Kidney capillary endothelial cell (primary cell): ENCODE results near the gene OOSP4B.
"Not testable (repeated sequence)": the region's sequence is repeated elsewhere in the genome, so short reads cannot be mapped to it uniquely, and the experiment has no call there.

Source experiments
- DNase-seq: peaks from one replicate; pipeline ENCODE4 v3.0.0-alpha.2; 2018; ENCODE audit warnings: low spot score

OOSP4B gene

DNA sequence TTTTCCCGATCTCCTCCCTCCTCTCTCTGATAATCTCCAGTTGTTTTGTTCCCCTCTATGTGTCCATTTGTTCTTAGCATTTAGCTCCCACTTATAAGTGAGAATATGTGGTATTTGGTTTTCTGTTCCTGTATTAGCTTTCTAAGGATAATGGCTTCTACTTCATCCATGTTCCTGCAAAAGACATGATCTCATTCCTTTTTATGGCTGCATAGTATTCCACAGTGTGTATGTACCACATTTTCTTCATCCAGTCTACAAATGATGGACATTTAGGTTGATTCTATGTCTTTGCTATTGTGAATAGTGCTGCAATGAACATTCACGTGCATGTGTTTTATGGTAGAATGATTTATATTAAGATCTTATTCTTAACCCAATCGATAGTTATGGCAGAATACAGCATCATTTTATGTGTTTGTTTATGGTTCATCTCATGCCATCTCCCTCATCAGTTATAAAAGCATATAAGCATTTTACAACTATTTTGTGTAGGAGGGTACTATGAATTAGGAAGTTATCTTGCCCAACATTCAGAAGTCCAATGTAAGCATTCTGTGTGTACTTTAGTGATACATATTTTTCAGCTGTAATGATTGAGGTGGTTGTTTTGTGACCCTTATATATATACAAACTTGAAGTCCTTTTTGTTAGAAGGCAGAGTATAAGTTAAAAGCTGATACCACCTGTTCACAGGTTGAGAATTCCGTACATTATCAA, 42.7 kb downstream of the OOSP4B start:
- no peak for DNase-seq

GRCh38 chr11:60064111-60064510, 47.1 kb downstream of the OOSP4B start:
- no peak for DNase-seq

- DNase-seq = no peak
Observed at GRCh38 chr11:60065801-60066200, 48.8 kb downstream of the OOSP4B start.

DNA sequence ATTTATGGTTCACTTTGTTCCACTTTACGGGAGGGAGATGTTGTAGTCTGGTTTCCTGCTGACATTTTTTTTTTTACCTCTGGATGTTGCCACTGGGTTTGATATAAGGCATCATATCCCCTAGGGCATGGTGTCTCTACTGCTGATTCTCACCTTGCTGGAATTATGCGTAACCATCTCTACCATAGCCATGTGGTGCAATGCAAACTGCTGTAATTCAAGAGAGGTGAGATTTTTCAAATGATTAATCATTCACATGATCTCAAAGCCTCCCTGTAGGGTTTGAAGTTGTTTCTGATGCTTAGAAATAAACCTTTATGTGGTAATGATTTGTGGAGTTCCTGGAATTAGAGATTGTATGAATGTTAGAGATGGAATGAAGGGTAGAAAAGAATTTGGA, 52.5 kb downstream of the OOSP4B start:
- no peak for DNase-seq

DNA sequence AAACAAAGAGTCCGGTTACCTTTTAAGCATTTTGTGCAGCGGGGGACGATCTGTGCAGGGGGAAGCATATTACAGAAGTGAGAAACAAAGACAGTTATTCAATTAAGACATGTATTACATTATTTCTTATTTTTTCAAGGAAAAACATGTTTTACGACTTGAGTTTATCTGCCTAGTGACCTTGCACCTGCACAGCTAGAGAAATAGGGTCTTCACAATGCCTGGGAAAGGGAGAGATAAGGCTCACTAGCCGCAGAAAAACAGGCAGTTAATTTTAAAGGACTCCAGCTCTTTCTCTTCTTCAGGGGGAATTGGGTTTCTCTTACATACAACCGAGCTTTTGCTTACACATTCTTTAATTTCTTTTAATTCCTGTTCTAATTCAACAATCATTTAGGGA, 54.7 kb downstream of the OOSP4B start:
- not testable (repeated sequence) for DNase-seq

DNA sequence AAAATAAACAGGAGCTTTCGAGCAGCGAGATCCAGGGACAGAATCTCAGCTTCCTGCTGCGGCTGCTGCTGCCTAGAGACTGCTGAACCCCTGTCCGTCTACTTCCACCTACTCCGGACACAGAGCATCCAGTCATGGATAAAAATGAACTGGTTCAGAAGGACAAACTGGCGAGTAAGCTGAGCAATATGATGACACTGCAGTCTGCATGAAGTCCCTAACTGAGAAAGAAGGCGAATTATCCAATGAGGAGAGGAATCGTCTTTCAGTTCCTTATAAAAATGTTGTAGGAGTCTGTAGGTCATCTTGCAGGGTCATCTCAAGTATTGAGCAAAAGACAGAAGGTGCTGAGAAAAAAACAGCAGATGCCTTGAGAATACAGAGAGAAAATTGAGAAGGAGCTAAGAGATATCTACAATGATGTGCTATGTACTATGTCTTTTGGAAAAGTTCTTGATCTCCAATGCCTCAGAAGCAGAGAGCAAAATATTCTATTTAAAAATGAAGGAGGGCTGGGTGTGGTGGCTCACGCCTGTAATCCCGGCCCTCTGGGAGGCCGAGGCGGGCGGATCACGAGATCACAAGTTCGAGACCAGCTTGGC, 60.3 kb downstream of the OOSP4B start:
- DNase-seq = no peak

DNA sequence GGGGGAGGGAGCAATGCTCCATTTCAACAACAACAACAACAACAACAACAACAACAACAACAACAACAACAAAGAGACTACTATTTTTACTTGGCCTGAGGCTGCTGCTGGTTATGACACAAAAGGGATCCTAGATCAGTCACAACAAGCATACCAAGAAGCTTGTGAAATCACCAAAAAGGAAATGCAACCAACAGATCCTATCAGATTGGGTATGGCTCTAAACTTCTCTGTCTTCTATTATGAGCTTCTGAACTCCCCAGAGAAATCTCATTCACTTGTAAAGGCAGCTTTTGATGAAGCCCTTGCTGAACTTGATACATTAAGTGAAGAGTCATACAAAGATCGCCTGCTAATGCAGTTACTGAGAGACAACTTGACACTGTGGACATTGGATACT, 61.0 kb downstream of the OOSP4B start:
- no peak for DNase-seq

DNA sequence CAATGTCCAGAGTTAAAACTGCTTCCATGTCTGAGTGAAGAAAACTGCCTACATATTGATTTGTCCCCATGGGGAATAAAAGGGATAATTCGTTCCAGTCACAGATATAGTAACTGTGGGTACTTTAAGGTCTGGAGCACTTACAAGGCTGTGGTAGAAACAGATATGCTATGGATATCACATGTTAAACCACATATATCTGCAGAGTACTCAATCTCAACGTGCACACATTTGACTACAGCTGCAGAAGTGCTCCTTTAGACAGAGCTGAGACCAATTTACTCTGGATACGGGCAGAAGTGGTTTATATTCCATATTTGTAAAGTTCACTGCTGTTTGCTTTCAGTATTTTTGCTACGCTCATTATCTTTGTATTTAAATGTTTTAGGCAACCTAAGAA, 61.8 kb downstream of the OOSP4B start:
- no peak for DNase-seq

- no peak for DNase-seq
Observed at GRCh38 chr11:60080535-60080934, 63.6 kb downstream of the OOSP4B start.
